HepG2 (cell line): ENCODE measurements around the gene UBTF.

Experiments used
- CTCF ChIP-seq: sonication (generic); formaldehyde crosslinking; IDR thresholded peaks from 2 replicates; pipeline ENCODE4 v1.5.0; 2020; ENCODE audit warnings: mild to moderate bottlenecking, missing genetic modification reagents, moderate library complexity
- NCOA2 ChIP-seq: sonication (generic); formaldehyde crosslinking; IDR thresholded peaks from 2 replicates; pipeline ENCODE4 v1.8.0; 2022; ENCODE audit warnings: inconsistent platforms
- RAD21 ChIP-seq: fragments of 450-650 bp; formaldehyde crosslinking; IDR thresholded peaks from 2 replicates; pipeline ENCODE4 v1.5.0; 2020; ENCODE audit warnings: mild to moderate bottlenecking
- ZBTB21 ChIP-seq: sonication (generic); formaldehyde crosslinking; IDR thresholded peaks from 2 replicates; pipeline ENCODE4 v1.4.0; 2020; ENCODE audit warnings: missing genetic modification reagents
- ZNF501 ChIP-seq: sonication (generic); formaldehyde crosslinking; IDR thresholded peaks from 2 replicates; pipeline ENCODE4 v1.5.1; 2020; ENCODE audit warnings: mild to moderate bottlenecking, moderate library complexity, missing genetic modification reagents

GRCh38 chr17:44171931-44172455 is 47.5 kb downstream of the UBTF start:
- TF ChIP-seq ZNF501 (CRISPR knock-in tag) (no peak), ZBTB21 (CRISPR knock-in tag) (no peak), CTCF (no peak), RAD21 (CRISPR knock-in tag) (no peak), NCOA2 (CRISPR knock-in tag) (no peak)
